Measurements from ENCODE around the gene STX11.
"Not testable (repeated sequence)": the region's sequence is repeated elsewhere in the genome, so short reads cannot be mapped to it uniquely, and the experiment has no call there.

STX11 gene

DNA sequence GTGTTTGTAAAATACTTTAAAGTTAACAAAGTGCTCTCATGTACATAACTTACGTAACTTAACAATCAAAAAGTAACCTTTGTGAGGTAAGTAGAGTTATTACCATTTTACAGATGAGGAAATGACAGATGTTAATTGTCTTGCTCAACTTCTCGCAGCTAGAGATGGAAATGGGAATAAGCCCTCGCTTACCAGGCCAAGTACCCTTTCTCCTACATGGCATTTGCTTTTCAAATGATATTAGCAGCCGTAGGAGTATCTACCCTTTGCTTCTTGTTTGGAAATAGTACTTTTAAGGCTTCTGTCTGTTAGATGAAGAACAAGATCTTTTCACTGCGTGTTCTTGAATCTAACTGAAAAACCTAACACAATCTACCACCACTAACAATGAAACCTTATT lies 15.5 kb downstream of the STX11 start:
- H3K4me3 ChIP-seq (ENCODE audit: low read length), result no peak overlapping the region
- no peak for DNase-seq (ENCODE audit: low read depth, low spot score)
- H3K36me3 ChIP-seq (ENCODE audit: control insufficient read depth, insufficient read depth, low read length), result no peaks in the 10 kb centered on the region
- H3K9me3 ChIP-seq (ENCODE audit: control insufficient read depth, insufficient read depth, low read length), result no peaks in the 10 kb centered on the region
- no peaks in the 10 kb centered on the region for H3K4me1 ChIP-seq (ENCODE audit: control insufficient read depth, insufficient read depth, low read length)
- H3K27ac ChIP-seq (ENCODE audit: low read length), result no peak overlapping the region
- WGBS (ENCODE audit: insufficient coverage, insufficient read length), result no CpG with 5 or more reads among the region's 5 CpGs
- H3K27me3 ChIP-seq (ENCODE audit: control insufficient read depth, insufficient read depth, low read length), result no peaks in the 10 kb centered on the region

DNA sequence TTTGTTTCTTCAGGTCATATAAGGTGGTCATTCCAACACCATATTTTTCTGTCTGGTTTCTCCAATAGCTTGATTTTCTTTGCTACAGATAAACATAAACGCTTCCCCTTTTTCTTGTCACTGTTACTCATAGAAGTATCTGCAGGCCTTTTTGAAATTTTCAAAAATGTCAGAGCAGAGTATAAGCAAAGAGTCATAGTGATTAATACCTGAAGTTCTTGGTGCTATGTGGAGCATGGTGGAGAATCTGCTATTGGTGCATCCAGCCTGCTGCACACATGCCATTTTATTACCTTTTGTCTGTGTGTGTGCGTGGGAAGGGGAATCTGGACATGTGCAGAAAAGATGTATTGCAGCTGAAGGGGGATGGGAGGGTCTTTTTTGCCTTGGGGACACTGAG lies 19.7 kb downstream of the STX11 start:
- H3K27ac ChIP-seq (ENCODE audit: low read length), result no peak overlapping the region
- no CpG with 5 or more reads among the region's 2 CpGs for WGBS (ENCODE audit: insufficient coverage, insufficient read length)
- H3K27me3 ChIP-seq (ENCODE audit: control insufficient read depth, insufficient read depth, low read length), result no peaks in the 10 kb centered on the region
- no peak for DNase-seq (ENCODE audit: low read depth, low spot score)
- H3K36me3 ChIP-seq (ENCODE audit: control insufficient read depth, insufficient read depth, low read length), result no peaks in the 10 kb centered on the region
- no peaks in the 10 kb centered on the region for H3K4me1 ChIP-seq (ENCODE audit: control insufficient read depth, insufficient read depth, low read length)
- no peaks in the 10 kb centered on the region; the same call in 1 of the 2 replicates for H3K9me3 ChIP-seq (ENCODE audit: control insufficient read depth, insufficient read depth, low read length)
- no peak overlapping the region for H3K4me3 ChIP-seq (ENCODE audit: low read length)

DNA sequence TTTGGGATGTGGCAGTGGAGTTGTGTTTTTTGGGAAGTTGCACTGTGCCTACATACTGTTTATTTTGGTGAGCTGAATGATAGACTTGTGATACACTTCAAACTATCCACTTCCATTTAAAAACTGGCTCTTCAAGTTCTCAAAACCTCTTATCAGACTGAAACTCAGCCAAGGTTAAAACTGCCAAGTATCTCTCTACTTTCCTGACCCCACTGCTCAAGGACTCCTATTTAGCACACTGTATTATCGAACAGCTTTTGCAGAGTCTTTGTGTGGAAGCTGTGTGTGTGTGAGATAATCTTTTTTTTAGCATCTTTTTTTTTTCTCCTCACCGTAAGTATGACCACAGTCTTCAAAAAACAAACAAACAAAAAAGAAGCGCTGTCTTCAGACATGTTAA lies 21.1 kb downstream of the STX11 start:
- no peaks in the 10 kb centered on the region; the same call in 1 of the 2 replicates for H3K9me3 ChIP-seq (ENCODE audit: control insufficient read depth, insufficient read depth, low read length)
- H3K4me3 ChIP-seq (ENCODE audit: low read length), result no peak overlapping the region
- no peak for DNase-seq (ENCODE audit: low read depth, low spot score)
- H3K4me1 ChIP-seq (ENCODE audit: control insufficient read depth, insufficient read depth, low read length), result no peaks in the 10 kb centered on the region
- no CpG with 5 or more reads among the region's 3 CpGs for WGBS (ENCODE audit: insufficient coverage, insufficient read length)
- H3K36me3 ChIP-seq (ENCODE audit: control insufficient read depth, insufficient read depth, low read length), result no peaks in the 10 kb centered on the region
- H3K27me3 ChIP-seq (ENCODE audit: control insufficient read depth, insufficient read depth, low read length), result no peaks in the 10 kb centered on the region
- H3K27ac ChIP-seq (ENCODE audit: low read length), result no peak overlapping the region

DNA sequence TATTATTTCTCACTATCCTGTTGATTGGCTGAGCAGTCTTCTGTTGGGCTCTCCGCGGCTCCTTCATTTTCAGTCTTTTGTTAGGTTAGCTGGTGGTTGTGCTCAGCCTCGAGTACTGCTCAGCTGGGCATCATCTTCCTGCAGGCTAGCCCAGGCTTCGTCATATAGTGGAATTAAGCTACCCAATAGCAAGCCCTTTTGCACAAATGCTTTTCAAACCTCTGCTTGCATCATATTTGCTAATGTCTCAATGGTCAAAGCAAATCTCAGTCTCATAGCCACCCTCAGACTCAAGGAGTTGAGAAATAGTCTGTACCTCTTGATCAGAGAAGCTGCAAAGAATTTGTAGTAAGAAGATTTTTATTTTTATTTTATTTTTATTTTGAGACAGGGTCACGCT lies 23.7 kb downstream of the STX11 start:
- H3K27me3 ChIP-seq (ENCODE audit: control insufficient read depth, insufficient read depth, low read length), result no peaks in the 10 kb centered on the region
- no peaks in the 10 kb centered on the region; the same call in 1 of the 2 replicates for H3K9me3 ChIP-seq (ENCODE audit: control insufficient read depth, insufficient read depth, low read length)
- no peaks in the 10 kb centered on the region for H3K36me3 ChIP-seq (ENCODE audit: control insufficient read depth, insufficient read depth, low read length)
- no CpG with 5 or more reads among the region's 5 CpGs for WGBS (ENCODE audit: insufficient coverage, insufficient read length)
- no peak for DNase-seq (ENCODE audit: low read depth, low spot score)
- H3K27ac ChIP-seq (ENCODE audit: low read length), result no peak overlapping the region
- no peaks in the 10 kb centered on the region for H3K4me1 ChIP-seq (ENCODE audit: control insufficient read depth, insufficient read depth, low read length)
- no peak overlapping the region for H3K4me3 ChIP-seq (ENCODE audit: low read length)

DNA sequence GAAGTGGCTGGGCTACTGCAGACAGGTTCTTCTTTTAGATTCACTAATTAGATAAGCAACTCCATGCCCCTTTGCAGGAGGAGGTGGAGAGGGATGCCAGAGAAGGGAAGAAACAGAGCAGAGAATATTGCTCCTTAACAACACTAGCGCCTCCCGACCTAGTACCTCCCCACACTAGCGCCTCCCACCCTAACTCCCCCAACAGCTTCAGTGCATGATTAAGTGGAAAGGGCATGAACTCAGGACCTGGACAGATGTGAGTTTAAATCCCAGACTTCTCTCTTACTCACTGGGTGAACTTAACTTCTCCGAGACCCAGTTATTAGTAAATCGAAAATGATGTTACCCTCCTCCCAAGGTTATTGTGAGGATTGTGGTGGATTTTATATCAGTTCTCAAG lies 25.7 kb downstream of the STX11 start:
- Histone ChIP-seq H3K4me3 (ENCODE audit: low read length) (no peak overlapping the region), H3K36me3 (ENCODE audit: control insufficient read depth, insufficient read depth, low read length) (no peaks in the 10 kb centered on the region), H3K9me3 (ENCODE audit: control insufficient read depth, insufficient read depth, low read length) (no peaks in the 10 kb centered on the region; the same call in 1 of the 2 replicates), H3K4me1 (ENCODE audit: control insufficient read depth, insufficient read depth, low read length) (no peaks in the 10 kb centered on the region), H3K27me3 (ENCODE audit: control insufficient read depth, insufficient read depth, low read length) (no peaks in the 10 kb centered on the region), H3K27ac (ENCODE audit: low read length) (no peak overlapping the region)
- DNase-seq (ENCODE audit: low read depth, low spot score), result no peak
- WGBS (ENCODE audit: insufficient coverage, insufficient read length), result no CpG with 5 or more reads among the region's 5 CpGs

DNA sequence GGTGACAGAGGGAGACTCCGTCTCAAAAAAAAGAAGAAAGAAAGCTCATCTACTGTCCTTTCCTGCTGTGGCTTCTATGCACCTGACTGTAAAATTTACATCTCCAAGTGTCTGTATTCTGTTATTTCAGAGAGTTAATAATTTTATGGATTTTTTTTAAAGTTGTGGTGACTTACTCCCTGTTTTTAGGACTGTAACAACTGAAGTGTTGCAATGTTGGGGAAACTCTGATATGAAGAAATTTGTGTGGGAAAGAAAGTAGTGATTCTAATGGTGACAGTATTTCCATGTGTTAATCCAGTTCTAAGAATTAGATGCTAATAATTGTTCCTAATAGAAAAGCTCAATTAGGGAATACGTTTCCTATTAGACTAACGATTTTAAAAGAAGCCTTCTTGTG lies 27.4 kb downstream of the STX11 start:
- H3K27ac ChIP-seq (ENCODE audit: low read length), result no peak overlapping the region
- no CpG with 5 or more reads among the region's 3 CpGs for WGBS (ENCODE audit: insufficient coverage, insufficient read length)
- H3K4me3 ChIP-seq (ENCODE audit: low read length), result no peak overlapping the region
- H3K9me3 ChIP-seq (ENCODE audit: control insufficient read depth, insufficient read depth, low read length), result no peaks in the 10 kb centered on the region; the same call in 1 of the 2 replicates
- H3K27me3 ChIP-seq (ENCODE audit: control insufficient read depth, insufficient read depth, low read length), result no peaks in the 10 kb centered on the region
- H3K36me3 ChIP-seq (ENCODE audit: control insufficient read depth, insufficient read depth, low read length), result no peaks in the 10 kb centered on the region
- no peaks in the 10 kb centered on the region for H3K4me1 ChIP-seq (ENCODE audit: control insufficient read depth, insufficient read depth, low read length)
- no peak for DNase-seq (ENCODE audit: low read depth, low spot score)

DNA sequence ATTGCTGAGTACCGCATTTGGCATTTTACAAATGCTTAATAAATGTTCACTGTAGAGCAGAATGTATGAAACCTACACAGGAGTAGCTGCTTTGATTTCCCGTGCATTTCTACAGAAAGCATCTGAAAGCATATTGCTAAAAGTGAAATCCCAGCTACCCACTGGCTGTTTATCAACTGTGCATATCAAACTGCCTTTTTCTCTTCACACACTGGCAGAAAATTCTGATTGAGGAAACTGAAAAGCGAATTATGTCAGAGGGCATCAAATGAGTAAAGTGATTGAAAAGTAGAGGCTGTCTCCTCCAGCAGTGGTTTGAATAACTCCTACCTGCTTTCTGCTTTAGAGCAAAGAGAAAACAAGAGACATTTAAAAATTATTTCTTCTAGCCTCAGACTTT lies 28.0 kb downstream of the STX11 start:
- no peak for DNase-seq (ENCODE audit: low read depth, low spot score)
- WGBS (ENCODE audit: insufficient coverage, insufficient read length), result no CpG with 5 or more reads among the region's 3 CpGs
- Histone ChIP-seq H3K27ac (ENCODE audit: low read length) (no peak overlapping the region), H3K4me3 (ENCODE audit: low read length) (no peak overlapping the region), H3K9me3 (ENCODE audit: control insufficient read depth, insufficient read depth, low read length) (no peaks in the 10 kb centered on the region; the same call in 1 of the 2 replicates), H3K4me1 (ENCODE audit: control insufficient read depth, insufficient read depth, low read length) (no peaks in the 10 kb centered on the region), H3K27me3 (ENCODE audit: control insufficient read depth, insufficient read depth, low read length) (no peaks in the 10 kb centered on the region), H3K36me3 (ENCODE audit: control insufficient read depth, insufficient read depth, low read length) (no peaks in the 10 kb centered on the region)

DNA sequence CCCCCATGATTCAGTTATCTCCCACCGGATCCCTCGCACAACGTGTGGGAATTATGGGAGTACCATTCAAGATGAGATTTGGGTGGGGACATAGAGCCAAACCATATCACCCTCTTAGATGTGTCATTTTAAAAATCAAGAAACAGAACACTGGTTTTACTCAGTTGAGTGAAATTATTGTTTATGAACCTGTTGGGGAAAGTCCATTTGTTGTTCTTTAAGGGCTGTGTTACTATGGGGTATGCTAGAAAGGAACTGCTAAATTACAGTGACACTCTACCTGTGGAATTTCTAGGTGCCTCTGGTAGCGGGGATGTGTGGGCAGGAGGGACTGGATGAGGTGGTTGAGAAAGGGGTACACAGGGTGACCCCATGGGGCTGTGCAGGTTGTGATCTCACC lies 28.9 kb downstream of the STX11 start:
- H3K36me3 ChIP-seq (ENCODE audit: control insufficient read depth, insufficient read depth, low read length), result no peaks in the 10 kb centered on the region
- no peaks in the 10 kb centered on the region for H3K4me1 ChIP-seq (ENCODE audit: control insufficient read depth, insufficient read depth, low read length)
- no peak for DNase-seq (ENCODE audit: low read depth, low spot score)
- WGBS (ENCODE audit: insufficient coverage, insufficient read length), result no CpG with 5 or more reads among the region's 4 CpGs
- H3K4me3 ChIP-seq (ENCODE audit: low read length), result no peak overlapping the region
- no peaks in the 10 kb centered on the region for H3K27me3 ChIP-seq (ENCODE audit: control insufficient read depth, insufficient read depth, low read length)
- no peaks in the 10 kb centered on the region for H3K9me3 ChIP-seq (ENCODE audit: control insufficient read depth, insufficient read depth, low read length)
- no peak overlapping the region for H3K27ac ChIP-seq (ENCODE audit: low read length)

DNA sequence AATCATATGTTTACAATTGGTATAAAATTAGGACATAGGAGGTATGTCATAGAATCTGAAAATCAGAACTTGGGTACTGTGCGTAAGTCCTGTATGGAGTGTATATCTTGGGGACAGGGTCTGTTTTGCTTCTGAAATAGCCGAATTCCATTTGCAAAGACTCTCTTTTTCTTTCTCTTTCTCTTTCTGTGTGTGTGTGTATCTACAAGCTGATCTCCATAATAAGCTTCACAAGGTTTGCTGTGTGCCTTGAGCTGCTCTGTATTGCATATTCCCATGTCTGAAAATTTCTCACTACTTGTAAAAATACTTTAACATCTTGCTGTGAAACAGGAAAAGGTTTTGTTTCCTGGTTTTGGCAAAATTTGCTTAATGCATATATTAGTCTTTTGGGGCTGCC lies 29.5 kb downstream of the STX11 start:
- Histone ChIP-seq H3K27me3 (ENCODE audit: control insufficient read depth, insufficient read depth, low read length) (no peaks in the 10 kb centered on the region), H3K4me3 (ENCODE audit: low read length) (no peak overlapping the region), H3K9me3 (ENCODE audit: control insufficient read depth, insufficient read depth, low read length) (no peaks in the 10 kb centered on the region), H3K36me3 (ENCODE audit: control insufficient read depth, insufficient read depth, low read length) (no peaks in the 10 kb centered on the region), H3K27ac (ENCODE audit: low read length) (no peak overlapping the region), H3K4me1 (ENCODE audit: control insufficient read depth, insufficient read depth, low read length) (no peaks in the 10 kb centered on the region)
- no CpG with 5 or more reads among the region's 2 CpGs for WGBS (ENCODE audit: insufficient coverage, insufficient read length)
- no peak for DNase-seq (ENCODE audit: low read depth, low spot score)

DNA sequence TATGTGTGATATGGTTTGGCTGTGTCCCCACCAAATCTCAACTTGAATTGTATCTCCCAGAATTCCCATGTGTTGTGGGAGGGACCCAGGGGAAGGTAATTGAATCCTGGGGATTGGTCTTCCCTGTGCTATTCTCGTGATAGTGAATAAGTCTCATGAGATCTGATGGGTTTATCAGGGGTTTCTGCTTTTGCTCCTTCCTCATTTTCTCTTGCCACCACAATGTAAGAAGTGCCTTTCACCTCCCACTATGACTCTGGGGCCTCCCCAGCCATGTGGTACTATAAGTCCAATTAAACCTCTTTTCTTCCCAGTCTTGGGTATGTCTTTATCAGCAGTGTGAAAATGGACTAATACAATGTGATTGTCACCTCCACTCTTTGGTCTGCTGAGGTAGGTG lies 30.0 kb downstream of the STX11 start:
- not testable (repeated sequence) for H3K27ac ChIP-seq (ENCODE audit: low read length); H3K36me3 ChIP-seq (ENCODE audit: control insufficient read depth, insufficient read depth, low read length); H3K4me1 ChIP-seq (ENCODE audit: control insufficient read depth, insufficient read depth, low read length); H3K9me3 ChIP-seq (ENCODE audit: control insufficient read depth, insufficient read depth, low read length); H3K4me3 ChIP-seq (ENCODE audit: low read length); DNase-seq (ENCODE audit: low read depth, low spot score); H3K27me3 ChIP-seq (ENCODE audit: control insufficient read depth, insufficient read depth, low read length)
- WGBS (ENCODE audit: insufficient coverage, insufficient read length), result no CpG with 5 or more reads among the region's 1 CpG

DNA sequence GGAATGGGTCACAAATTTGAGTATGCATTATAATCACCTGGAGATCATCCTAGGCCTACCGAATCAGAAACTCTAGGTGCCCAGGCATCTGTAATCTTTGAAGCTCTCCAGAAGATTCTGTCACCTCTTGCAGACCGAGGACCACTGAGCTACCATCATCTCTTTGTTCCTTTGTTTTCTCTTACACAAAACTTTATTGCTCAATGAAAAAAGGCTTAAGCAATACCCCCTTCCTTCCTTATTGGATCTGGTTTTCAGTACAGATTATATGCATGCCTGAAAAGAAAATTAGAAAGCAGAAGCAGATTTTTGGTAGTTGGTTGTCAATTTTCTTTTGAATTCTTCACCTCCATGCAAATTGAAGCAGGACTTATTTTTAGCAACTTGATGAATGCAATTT lies 31.3 kb downstream of the STX11 start:
- Histone ChIP-seq H3K27ac (ENCODE audit: low read length) (no peak overlapping the region), H3K4me1 (ENCODE audit: control insufficient read depth, insufficient read depth, low read length) (no peaks in the 10 kb centered on the region), H3K27me3 (ENCODE audit: control insufficient read depth, insufficient read depth, low read length) (no peaks in the 10 kb centered on the region), H3K4me3 (ENCODE audit: low read length) (no peak overlapping the region), H3K9me3 (ENCODE audit: control insufficient read depth, insufficient read depth, low read length) (no peaks in the 10 kb centered on the region), H3K36me3 (ENCODE audit: control insufficient read depth, insufficient read depth, low read length) (no peaks in the 10 kb centered on the region)
- DNase-seq (ENCODE audit: low read depth, low spot score), result no peak
- WGBS (ENCODE audit: insufficient coverage, insufficient read length), result no CpG with 5 or more reads among the region's 2 CpGs
